Uterus (tissue), 4 donors: ENCODE measurements around the gene CEBPA. TPM values are rescaled to one million over a fixed set of nuclear protein-coding genes. Genes with fewer than 3 reads are reported as not detected.

ENCODE experiments used
- DNase-seq, 2 donors: peaks; one replicate each; pipeline ENCODE4 v3.0.0-alpha.2; 2019 to 2020
- H3K27ac ChIP-seq, 2 donors: fragments of 200-600 bp; sonication (generic); 1 replicate in 1 of 2; 2 replicates in 1 of 2; pipeline ENCODE4 v1.5.1; 2016 to 2018
- H3K27me3 ChIP-seq, 2 donors: fragments of 200-600 bp; sonication (generic); one replicate each; pipeline ENCODE4 v1.5.1; 2018 to 2019; ENCODE audit warnings: control low read depth in 1 of 2
- H3K36me3 ChIP-seq, 2 donors: fragments of 200-600 bp; sonication (generic); one replicate each; pipeline ENCODE4 v1.5.1; 2019; ENCODE audit warnings: control low read depth in 1 of 2
- H3K4me1 ChIP-seq, 2 donors: fragments of 200-600 bp; sonication (generic); one replicate each; pipeline ENCODE4 v1.5.1; 2018 to 2019; ENCODE audit warnings: control low read depth in 1 of 2
- H3K4me3 ChIP-seq, 2 donors: fragments of 200-600 bp; sonication (generic); 1 replicate in 1 of 2; 2 replicates in 1 of 2; pipeline ENCODE4 v1.5.1; 2018 to 2019; ENCODE audit warnings: mild to moderate bottlenecking in 1 of 2
- H3K9me3 ChIP-seq, 2 donors: fragments of 200-600 bp; sonication (generic); one replicate each; pipeline ENCODE4 v1.5.1; 2019; ENCODE audit warnings: control low read depth in 1 of 2
- POLR2A ChIP-seq, 2 donors: fragments of 450-650 bp; IDR thresholded peaks; one replicate each; pipeline ENCODE4 v1.6.1; 2016; ENCODE audit warnings: antibody characterized with exemption in 2 of 2, mild to moderate bottlenecking in 1 of 2, moderate library complexity in 1 of 2
- intact Hi-C: fragments of 100-400 bp; cut with DNase I; formaldehyde crosslinking; loops from one replicate; pipeline ENCODE4 v1.15.1; 2023; ENCODE audit warnings: low total_unique reads
- total RNA-seq, 4 donors: library from RNA; depleted of rRNA in 3 of 4; stranded (reverse); fragments of >200 nt in 3 of 4; gene quantifications; one replicate each; pipeline versions ENCODE4 v1.1.0 to v1.2.4, GENCODE V29; 2014 to 2023
- TF ChIP-seq, protein P1 (sequence below), 4 experiments: fragments of 200-600 bp in 2 of 4; fragments of 450-650 bp in 2 of 4; sonication (generic) in 2 of 4; IDR thresholded peaks; one replicate each; pipeline ENCODE4 v1.5.1; 2016 to 2019; ENCODE audit warnings: antibody characterized with exemption in 4 of 4, mild to moderate bottlenecking in 2 of 4, moderate library complexity in 1 of 4
- donor health status: DM: yes; HTN: yes; CAD: no.

CEBPA gene
- total RNA-seq, 4 donors from 2014 or later: 1.3 to 9.1 (median 5.0) TPM

DNA sequence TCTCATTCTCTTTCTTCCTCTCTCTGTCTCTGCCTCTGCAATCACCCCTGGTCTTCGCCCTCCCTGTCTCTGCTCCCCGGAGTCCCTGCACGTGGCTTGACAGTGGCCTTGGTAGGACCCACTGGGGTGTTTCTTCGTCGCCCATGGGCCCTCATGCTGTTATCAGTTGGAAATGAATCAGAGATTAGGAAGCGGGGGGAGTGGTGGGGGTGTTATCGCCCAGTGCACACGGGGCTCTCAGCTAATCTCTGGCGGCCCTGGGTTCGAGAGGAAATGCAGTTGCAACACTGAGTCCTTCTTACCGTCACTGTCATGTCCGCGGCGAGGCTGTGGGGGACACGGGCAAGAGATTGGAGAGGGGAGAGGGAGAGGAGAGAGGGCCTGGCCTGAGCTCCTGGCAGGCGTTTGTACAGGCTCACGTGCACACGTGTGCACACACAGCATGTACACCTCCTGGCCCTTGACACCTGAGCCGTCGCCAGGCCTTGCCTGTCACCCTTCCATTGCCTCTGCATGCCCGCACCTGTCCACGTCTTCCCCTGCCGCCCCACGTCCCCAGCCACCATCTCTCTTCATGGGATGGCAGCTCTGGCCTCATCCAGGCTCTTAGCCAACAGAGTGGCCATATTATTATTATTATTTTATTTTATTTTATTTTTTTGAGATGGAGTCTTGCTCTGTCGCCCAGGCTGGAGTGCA is 38.9 kb downstream of the CEBPA start:
- intact Hi-C loops: no loop called here
- H3K4me1 ChIP-seq: no peaks in the 10 kb centered on the region
- H3K27me3 ChIP-seq: no peaks in the 10 kb centered on the region
- no peaks in the 10 kb centered on the region for H3K9me3 ChIP-seq
- no peak overlapping the region for H3K27ac ChIP-seq
- TF ChIP-seq, protein P1, sequence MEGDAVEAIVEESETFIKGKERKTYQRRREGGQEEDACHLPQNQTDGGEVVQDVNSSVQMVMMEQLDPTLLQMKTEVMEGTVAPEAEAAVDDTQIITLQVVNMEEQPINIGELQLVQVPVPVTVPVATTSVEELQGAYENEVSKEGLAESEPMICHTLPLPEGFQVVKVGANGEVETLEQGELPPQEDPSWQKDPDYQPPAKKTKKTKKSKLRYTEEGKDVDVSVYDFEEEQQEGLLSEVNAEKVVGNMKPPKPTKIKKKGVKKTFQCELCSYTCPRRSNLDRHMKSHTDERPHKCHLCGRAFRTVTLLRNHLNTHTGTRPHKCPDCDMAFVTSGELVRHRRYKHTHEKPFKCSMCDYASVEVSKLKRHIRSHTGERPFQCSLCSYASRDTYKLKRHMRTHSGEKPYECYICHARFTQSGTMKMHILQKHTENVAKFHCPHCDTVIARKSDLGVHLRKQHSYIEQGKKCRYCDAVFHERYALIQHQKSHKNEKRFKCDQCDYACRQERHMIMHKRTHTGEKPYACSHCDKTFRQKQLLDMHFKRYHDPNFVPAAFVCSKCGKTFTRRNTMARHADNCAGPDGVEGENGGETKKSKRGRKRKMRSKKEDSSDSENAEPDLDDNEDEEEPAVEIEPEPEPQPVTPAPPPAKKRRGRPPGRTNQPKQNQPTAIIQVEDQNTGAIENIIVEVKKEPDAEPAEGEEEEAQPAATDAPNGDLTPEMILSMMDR (IDR thresholded peaks at IDR 0.05): no peak
- TF ChIP-seq POLR2A (IDR thresholded peaks at IDR 0.05): no peak
- no peak overlapping the region for H3K4me3 ChIP-seq
- DNase-seq: no peak
- H3K36me3 ChIP-seq: no peaks in the 10 kb centered on the region

- Histone ChIP-seq H3K27ac (no peak overlapping the region), H3K36me3 (no peaks in the 10 kb centered on the region), H3K4me1 (no peaks in the 10 kb centered on the region), H3K4me3 (no peak overlapping the region), H3K9me3 (no peaks in the 10 kb centered on the region), H3K27me3 (no peaks in the 10 kb centered on the region)
- intact Hi-C loops: no loop called here
- no peak for DNase-seq
- TF ChIP-seq POLR2A (IDR thresholded peaks at IDR 0.05): no peak
- TF ChIP-seq, protein P1 (IDR thresholded peaks at IDR 0.05): no peak
Measured at GRCh38 chr19:33261511-33262189, 40.7 kb downstream of the CEBPA start.

GRCh38 chr19:33260628-33261418 is 41.5 kb downstream of the CEBPA start:
- no peak overlapping the region for H3K4me3 ChIP-seq
- no peaks in the 10 kb centered on the region for H3K9me3 ChIP-seq
- H3K27me3 ChIP-seq: no peaks in the 10 kb centered on the region
- intact Hi-C loops: no loop called here
- H3K36me3 ChIP-seq: no peaks in the 10 kb centered on the region
- no peak overlapping the region for H3K27ac ChIP-seq
- no peaks in the 10 kb centered on the region for H3K4me1 ChIP-seq
- no peak for TF ChIP-seq POLR2A (IDR thresholded peaks at IDR 0.05)
- TF ChIP-seq, protein P1 (IDR thresholded peaks at IDR 0.05): no peak
- no peak for DNase-seq

DNA sequence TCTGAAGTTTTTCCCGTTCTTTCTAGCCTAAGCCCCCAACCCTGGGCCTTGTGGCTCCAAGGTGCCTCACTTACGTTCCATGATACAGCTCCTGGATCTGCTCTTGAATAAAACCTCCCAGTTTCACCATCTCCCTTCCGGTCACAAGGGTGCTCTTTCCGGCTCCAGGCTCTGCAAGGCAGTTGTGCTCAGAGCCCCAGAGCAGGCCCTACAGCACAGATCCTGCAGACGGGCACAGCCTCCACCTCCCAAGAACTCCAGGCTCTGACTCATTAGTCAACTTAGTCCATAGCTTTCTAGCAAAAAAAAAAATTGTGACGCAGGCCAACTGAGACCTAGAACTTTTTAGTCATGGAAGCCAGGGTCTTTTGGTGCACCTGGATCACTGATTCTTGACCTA is 42.8 kb downstream of the CEBPA start:
- intact Hi-C loops: no loop called here
- Histone ChIP-seq H3K36me3 (no peaks in the 10 kb centered on the region), H3K4me1 (no peaks in the 10 kb centered on the region), H3K27me3 (no peaks in the 10 kb centered on the region), H3K4me3 (no peak overlapping the region), H3K9me3 (no peaks in the 10 kb centered on the region), H3K27ac (no peak overlapping the region)
- no peak for DNase-seq
- TF ChIP-seq, protein P1 (IDR thresholded peaks at IDR 0.05): no peak
- no peak for TF ChIP-seq POLR2A (IDR thresholded peaks at IDR 0.05)

DNA sequence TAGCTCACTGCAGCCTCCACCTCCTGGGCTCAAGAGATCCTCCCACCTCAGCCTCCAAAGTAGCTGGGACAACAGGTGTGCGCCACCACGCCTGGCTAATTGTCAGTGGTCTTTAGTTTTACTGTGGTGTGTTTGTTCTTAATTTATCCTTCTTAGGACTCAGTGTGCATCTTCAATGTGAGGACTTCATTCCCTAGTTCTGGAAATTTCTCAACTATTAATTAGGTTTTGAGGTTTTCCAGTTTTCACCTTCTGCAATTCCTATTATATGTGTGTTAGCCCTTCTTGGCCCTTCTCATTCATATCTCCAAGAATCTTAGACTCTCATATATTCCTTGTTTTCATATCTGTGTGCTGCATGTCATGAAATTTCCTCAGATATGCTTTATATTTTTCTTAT is 44.5 kb downstream of the CEBPA start:
- TF ChIP-seq, protein P1 (IDR thresholded peaks at IDR 0.05): no peak
- no peak for TF ChIP-seq POLR2A (IDR thresholded peaks at IDR 0.05)
- Histone ChIP-seq H3K4me3 (no peak overlapping the region), H3K27ac (no peak overlapping the region), H3K36me3 (no peaks in the 10 kb centered on the region), H3K9me3 (no peaks in the 10 kb centered on the region), H3K27me3 (no peaks in the 10 kb centered on the region), H3K4me1 (no peaks in the 10 kb centered on the region)
- DNase-seq: no peak
- intact Hi-C loops: no loop called here
